ENCODE results near the gene OPCML. TPM values are rescaled to one million over a fixed set of nuclear protein-coding genes. Genes with fewer than 3 reads are reported as not detected.

The OPCML gene
- total RNA-seq, 1 experiment from 2014 or later = 0.94 TPM

DNA sequence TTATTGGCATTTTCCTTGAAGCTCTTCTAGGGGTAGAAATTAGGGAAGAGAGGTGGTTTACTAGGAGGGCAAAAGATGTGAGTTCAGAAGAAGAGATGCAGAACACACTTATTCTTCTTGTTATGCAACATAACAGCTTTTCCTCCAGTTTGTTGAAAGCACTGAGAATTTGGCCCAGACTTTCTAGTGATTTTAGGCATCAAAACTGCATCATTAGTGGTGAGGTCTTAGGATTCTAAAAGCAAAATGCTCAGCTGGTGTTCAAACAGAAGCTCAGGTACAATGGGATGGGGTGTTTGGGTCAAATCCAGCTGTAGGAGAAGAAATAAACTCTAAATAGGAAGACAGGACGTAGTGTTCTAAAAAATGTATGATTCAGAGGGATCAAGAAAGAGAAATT is 221.1 kb downstream of the OPCML start:
- no peak overlapping the region for H4K91ac ChIP-seq (ENCODE audit: insufficient read length, low read depth, low read length)
- no peak overlapping the region for H3K27ac Mint-ChIP-seq
- H3K56ac ChIP-seq (ENCODE audit: insufficient read length, low read depth, low read length) = no peak overlapping the region
- H2BK120ac ChIP-seq (ENCODE audit: low read depth, low read length, poor library complexity, severe bottlenecking) = no peak overlapping the region
- H2BK5ac ChIP-seq (ENCODE audit: insufficient read length, low read length) = no peak overlapping the region
- no peak overlapping the region for H3K14ac ChIP-seq (ENCODE audit: insufficient read depth, low read length)
- no peaks in the 10 kb centered on the region for H3K79me1 ChIP-seq (ENCODE audit: insufficient read depth, low read depth, low read length, poor library complexity, severe bottlenecking)
- no CpG with 5 or more reads among the region's 1 CpG for WGBS (ENCODE audit: extremely low coverage, insufficient read length, low lambda C conversion rate)
- no peaks in the 10 kb centered on the region for H3K9me3 ChIP-seq (ENCODE audit: control insufficient read depth, low read depth, low read length)
- no peak overlapping the region for H3K18ac ChIP-seq (ENCODE audit: insufficient read length, low read depth, low read length)
- no peaks in the 10 kb centered on the region for H3K79me2 ChIP-seq (ENCODE audit: insufficient read depth, low read length)
- no peak for DNase-seq
- H4K5ac ChIP-seq (ENCODE audit: insufficient read length, low read depth, low read length) = no peak overlapping the region
- no peak overlapping the region for H3K4me3 Mint-ChIP-seq
- H3K4me1 ChIP-seq (ENCODE audit: insufficient read depth, low read length) = no peaks in the 10 kb centered on the region
- no peak overlapping the region for H2AK5ac ChIP-seq (ENCODE audit: insufficient read length, low read length)
- no peak overlapping the region for H2BK20ac ChIP-seq (ENCODE audit: low read depth, low read length, poor library complexity, severe bottlenecking)
- H2BK15ac ChIP-seq (ENCODE audit: low read depth, low read length) = no peak overlapping the region
- H3K4ac ChIP-seq (ENCODE audit: low read depth, low read length) = no peak overlapping the region
- H3K9ac ChIP-seq (ENCODE audit: extremely low read depth, insufficient read length, low read length) = no peak overlapping the region
- H3K23me2 ChIP-seq (ENCODE audit: insufficient read length, low read depth, low read length, poor library complexity, severe bottlenecking) = no peaks in the 10 kb centered on the region
- H3K9me3 Mint-ChIP-seq = peaks cover 4 to 8% of the 10 kb centered on the region in 2 experiments; a peak in 4 of 5 replicates
- H3K27me3 ChIP-seq (ENCODE audit: insufficient read depth, low read length) = no peaks in the 10 kb centered on the region
- H4K8ac ChIP-seq (replicated peaks; ENCODE audit: insufficient read length, low read depth, low read length) = no peak overlapping the region
- H3T11ph ChIP-seq (ENCODE audit: low read length) = no peak overlapping the region
- H2BK12ac ChIP-seq (ENCODE audit: insufficient read length, low read depth, low read length) = no peak overlapping the region
- no peak overlapping the region for H2AFZ ChIP-seq (ENCODE audit: low read length)
- peaks cover 0 to 7% (median 2%) of the 10 kb centered on the region in 3 experiments; a peak in 2 of 7 replicates for H3K36me3 Mint-ChIP-seq (ENCODE audit: insufficient read depth in 1 of 3, low read depth in 3 of 3)
- no peaks in the 10 kb centered on the region for H4K20me1 ChIP-seq (ENCODE audit: control insufficient read depth, insufficient read depth, insufficient read length)
- TF ChIP-seq, protein P1, sequence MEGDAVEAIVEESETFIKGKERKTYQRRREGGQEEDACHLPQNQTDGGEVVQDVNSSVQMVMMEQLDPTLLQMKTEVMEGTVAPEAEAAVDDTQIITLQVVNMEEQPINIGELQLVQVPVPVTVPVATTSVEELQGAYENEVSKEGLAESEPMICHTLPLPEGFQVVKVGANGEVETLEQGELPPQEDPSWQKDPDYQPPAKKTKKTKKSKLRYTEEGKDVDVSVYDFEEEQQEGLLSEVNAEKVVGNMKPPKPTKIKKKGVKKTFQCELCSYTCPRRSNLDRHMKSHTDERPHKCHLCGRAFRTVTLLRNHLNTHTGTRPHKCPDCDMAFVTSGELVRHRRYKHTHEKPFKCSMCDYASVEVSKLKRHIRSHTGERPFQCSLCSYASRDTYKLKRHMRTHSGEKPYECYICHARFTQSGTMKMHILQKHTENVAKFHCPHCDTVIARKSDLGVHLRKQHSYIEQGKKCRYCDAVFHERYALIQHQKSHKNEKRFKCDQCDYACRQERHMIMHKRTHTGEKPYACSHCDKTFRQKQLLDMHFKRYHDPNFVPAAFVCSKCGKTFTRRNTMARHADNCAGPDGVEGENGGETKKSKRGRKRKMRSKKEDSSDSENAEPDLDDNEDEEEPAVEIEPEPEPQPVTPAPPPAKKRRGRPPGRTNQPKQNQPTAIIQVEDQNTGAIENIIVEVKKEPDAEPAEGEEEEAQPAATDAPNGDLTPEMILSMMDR (conservative IDR thresholded peaks at IDR 0.05) = no peak
- no peaks in the 10 kb centered on the region for H3K4me1 Mint-ChIP-seq
- no peak overlapping the region for H3K27ac ChIP-seq (ENCODE audit: insufficient read length, low read depth, low read length)
- H3K23ac ChIP-seq (ENCODE audit: insufficient read length, low read depth, low read length) = no peak overlapping the region
- H3K27me3 Mint-ChIP-seq (ENCODE audit: low read depth) = no peaks in the 10 kb centered on the region; the same call in 1 of the 2 replicates
- no peak overlapping the region for H3K4me2 ChIP-seq (ENCODE audit: insufficient read depth, insufficient read length, low read length)

Data from H9 (cell line).